OCI-LY1 (cell line): ENCODE measurements around the gene SH3RF3.

ENCODE experiments used
- H2AFZ ChIP-seq: fragments of 200-600 bp; sonication (generic), shearing (Covaris generic); 2 replicates; pipeline ENCODE4 v1.6.0; 2014; ENCODE audit warnings: antibody characterized with exemption, mild to moderate bottlenecking, low read length
- H3F3A ChIP-seq: fragments of 200-600 bp; sonication (generic), shearing (Covaris generic); 2 replicates; pipeline ENCODE4 v1.6.0; 2014; ENCODE audit warnings: mild to moderate bottlenecking, antibody characterized with exemption, low read length, moderate library complexity; ENCODE audit not compliant: insufficient read depth
- H3K27ac ChIP-seq: fragments of 200-600 bp; sonication (generic); 2 replicates; pipeline ENCODE4 v1.5.1; 2014; ENCODE audit warnings: low read length, mixed run types, mild to moderate bottlenecking, low read depth; ENCODE audit not compliant: poor library complexity, severe bottlenecking
- H3K27me3 ChIP-seq: fragments of 200-600 bp; sonication (generic); 2 replicates; pipeline ENCODE4 v1.6.0; 2014; ENCODE audit warnings: antibody characterized with exemption, mild to moderate bottlenecking, low read length, moderate library complexity; ENCODE audit not compliant: insufficient read depth
- H3K36me3 ChIP-seq: fragments of 200-600 bp; sonication (generic); 2 replicates; pipeline ENCODE4 v1.6.1; 2014; ENCODE audit warnings: mild to moderate bottlenecking, antibody characterized with exemption, low read length, moderate library complexity, mixed read lengths; ENCODE audit not compliant: insufficient read depth
- H3K4me1 ChIP-seq: fragments of 200-600 bp; sonication (generic); 2 replicates; pipeline ENCODE4 v1.5.1; 2014; ENCODE audit warnings: mild to moderate bottlenecking, low read length, moderate library complexity; ENCODE audit not compliant: insufficient read depth, severe bottlenecking
- H3K4me2 ChIP-seq: fragments of 200-600 bp; sonication (generic), shearing (Covaris generic); 2 replicates; pipeline ENCODE4 v1.6.1; 2014; ENCODE audit warnings: low read length
- H3K4me3 ChIP-seq: fragments of 200-600 bp; sonication (generic); 2 replicates; pipeline ENCODE4 v1.5.1; 2014; ENCODE audit warnings: low read length, low read depth, mild to moderate bottlenecking, mixed read lengths; ENCODE audit not compliant: poor library complexity, severe bottlenecking
- H3K79me2 ChIP-seq: fragments of 200-600 bp; shearing (Covaris generic); 2 replicates; pipeline ENCODE4 v1.6.1; 2016; ENCODE audit warnings: mixed run types, low read length, mixed read lengths; ENCODE audit not compliant: insufficient read depth
- H3K9ac ChIP-seq: fragments of 200-600 bp; sonication (generic), shearing (Covaris generic); 2 replicates; pipeline ENCODE4 v1.6.1; 2014; ENCODE audit warnings: mild to moderate bottlenecking, low read length, mixed read lengths
- H3K9me2 ChIP-seq: fragments of 200-600 bp; sonication (generic), shearing (Covaris generic); 2 replicates; pipeline ENCODE4 v1.6.1; 2014; ENCODE audit warnings: low read depth, mild to moderate bottlenecking, low read length, mixed read lengths
- H3K9me3 ChIP-seq: fragments of 200-600 bp; shearing (Covaris generic); 2 replicates; pipeline ENCODE4 v1.6.1; 2014; ENCODE audit warnings: low read length, mixed read lengths
- H4K20me1 ChIP-seq: fragments of 200-600 bp; sonication (generic), shearing (Covaris generic); 2 replicates; pipeline ENCODE4 v1.6.0; 2016; ENCODE audit warnings: mild to moderate bottlenecking, low read length; ENCODE audit not compliant: insufficient read depth
- CTCF ChIP-seq: fragments of 200-600 bp; sonication (generic), shearing (Covaris generic); IDR thresholded peaks from 2 replicates; pipeline ENCODE4 v1.5.1; 2017; ENCODE audit warnings: mild to moderate bottlenecking, antibody characterized with exemption, low read length, moderate library complexity, mixed read lengths
- EZH2 ChIP-seq: fragments of 200-600 bp; sonication (generic), shearing (Covaris generic); IDR thresholded peaks from 2 replicates; pipeline ENCODE4 v1.8.0; 2017; ENCODE audit warnings: borderline replicate concordance, mixed run types, mild to moderate bottlenecking, antibody characterized with exemption, low read length, moderate library complexity, mixed read lengths

The SH3RF3 gene

GRCh38 chr2:109204412-109204811 lies 75.4 kb downstream of the SH3RF3 start:
- Histone ChIP-seq H3K27ac (no peak overlapping the region), H3K4me1 (no peaks in the 10 kb centered on the region), H2AFZ (no peak overlapping the region), H3K9me3 (no peaks in the 10 kb centered on the region), H3K36me3 (no peaks in the 10 kb centered on the region), H3K79me2 (no peaks in the 10 kb centered on the region), H4K20me1 (no peaks in the 10 kb centered on the region), H3K4me2 (no peak overlapping the region), H3K27me3 (0 out of 2 replicates have a peak, but pooled peaks cover 4% of the 10 kb centered on the region), H3K9me2 (no peaks in the 10 kb centered on the region), H3K9ac (no peak overlapping the region), H3K4me3 (no peak overlapping the region), H3F3A (no peaks in the 10 kb centered on the region)
- TF ChIP-seq EZH2 (no peak), CTCF (peak; percentile 29; the same call in 1 of the 2 replicates)

GRCh38 chr2:109205447-109205846 lies 76.4 kb downstream of the SH3RF3 start:
- Histone ChIP-seq H4K20me1 (no peaks in the 10 kb centered on the region), H3K79me2 (no peaks in the 10 kb centered on the region), H3F3A (no peaks in the 10 kb centered on the region), H2AFZ (no peak overlapping the region), H3K4me2 (no peak overlapping the region), H3K27me3 (0 out of 2 replicates have a peak, but pooled peaks cover 4% of the 10 kb centered on the region), H3K9me3 (no peaks in the 10 kb centered on the region), H3K9me2 (no peaks in the 10 kb centered on the region), H3K9ac (no peak overlapping the region), H3K27ac (no peak overlapping the region), H3K4me3 (no peak overlapping the region), H3K4me1 (no peaks in the 10 kb centered on the region), H3K36me3 (no peaks in the 10 kb centered on the region)
- TF ChIP-seq CTCF, result no peak
- no peak for TF ChIP-seq EZH2

GRCh38 chr2:109206569-109207146 lies 77.7 kb downstream of the SH3RF3 start:
- Histone ChIP-seq H3K9ac (no peak overlapping the region), H3K79me2 (no peaks in the 10 kb centered on the region), H3K27ac (no peak overlapping the region), H3K36me3 (no peaks in the 10 kb centered on the region), H3K4me2 (no peak overlapping the region), H3K4me3 (no peak overlapping the region), H3F3A (no peaks in the 10 kb centered on the region), H3K4me1 (no peaks in the 10 kb centered on the region), H4K20me1 (no peaks in the 10 kb centered on the region), H3K27me3 (0 out of 2 replicates have a peak, but pooled peaks cover 4% of the 10 kb centered on the region), H2AFZ (no peak overlapping the region), H3K9me2 (no peaks in the 10 kb centered on the region), H3K9me3 (no peaks in the 10 kb centered on the region)
- TF ChIP-seq EZH2, result no peak
- TF ChIP-seq CTCF, result no peak
